OCI-LY7 (cell line): ENCODE data around the gene MBD1. TPM values are rescaled to one million over a fixed set of nuclear protein-coding genes. Genes with fewer than 3 reads are reported as not detected.

Experiments used
- BruUV-seq: library from RNA; stranded (reverse); fragments of 400-500 nt; replicated peaks from 2 replicates; lab custom pipeline; 2021; lab: Mats Ljungman, UMichigan
- CTCF ChIA-PET: fragments of 300-600 bp; sonication (Branson Sonifier 250); formaldehyde crosslinking; loops from one replicate; lab custom pipeline; 2022; ENCODE audit warnings: antibody characterized with exemption; ENCODE audit not compliant: unreplicated experiment; lab: Charles Lee
- POLR2A ChIA-PET: fragments of 300-600 bp; sonication (Branson Sonifier 250); formaldehyde crosslinking; loops from one replicate; lab custom pipeline; 2022; ENCODE audit warnings: antibody characterized with exemption; lab: Charles Lee
- DNase-seq: peaks from one replicate; pipeline ENCODE4 v3.0.0-alpha.2; 2015; ENCODE audit warnings: low spot score
- H2AFZ ChIP-seq: fragments of 200-600 bp; sonication (generic), shearing (Covaris generic); 2 replicates; pipeline ENCODE4 v1.6.1; 2014; ENCODE audit warnings: mild to moderate bottlenecking, antibody characterized with exemption, low read length, moderate library complexity
- H3K27ac ChIP-seq: fragments of 200-600 bp; sonication (generic); 2 replicates; pipeline ENCODE4 v1.5.1; 2014; ENCODE audit warnings: mixed run types, low read depth, mild to moderate bottlenecking, moderate library complexity, low read length, inconsistent platforms; ENCODE audit not compliant: poor library complexity, severe bottlenecking
- H3K36me3 ChIP-seq: fragments of 200-600 bp; sonication (generic); 2 replicates; pipeline ENCODE4 v1.6.1; 2014; ENCODE audit warnings: mild to moderate bottlenecking, antibody characterized with exemption, low read length, moderate library complexity, mixed read lengths; ENCODE audit not compliant: insufficient read depth
- H3K4me1 ChIP-seq: fragments of 200-600 bp; sonication (generic); 2 replicates; pipeline ENCODE4 v1.5.1; 2014; ENCODE audit warnings: mild to moderate bottlenecking, low read length; ENCODE audit not compliant: insufficient read depth, poor library complexity, severe bottlenecking
- H3K4me2 ChIP-seq: fragments of 200-600 bp; sonication (generic); 2 replicates; pipeline ENCODE4 v1.6.1; 2014; ENCODE audit warnings: mild to moderate bottlenecking, low read length
- H3K4me3 ChIP-seq: fragments of 200-600 bp; sonication (generic); 2 replicates; pipeline ENCODE4 v1.5.1; 2014; ENCODE audit warnings: mild to moderate bottlenecking, low read depth, low read length; ENCODE audit not compliant: poor library complexity, severe bottlenecking
- H3K79me2 ChIP-seq: fragments of 200-600 bp; sonication (generic); 2 replicates; pipeline ENCODE4 v1.6.1; 2016; ENCODE audit warnings: low read depth, mild to moderate bottlenecking, low read length, moderate library complexity, mixed read lengths; ENCODE audit not compliant: insufficient read depth
- H3K9me2 ChIP-seq: fragments of 200-600 bp; sonication (generic); 2 replicates; pipeline ENCODE4 v1.6.1; 2016; ENCODE audit warnings: mild to moderate bottlenecking, low read length, mixed read lengths; ENCODE audit not compliant: insufficient read depth
- H3K9me3 ChIP-seq: fragments of 200-600 bp; sonication (generic); 2 replicates; pipeline ENCODE4 v1.6.1; 2014; ENCODE audit warnings: mild to moderate bottlenecking, mixed run types, low read length, mixed read lengths
- H4K20me1 ChIP-seq: fragments of 200-600 bp; sonication (generic); 2 replicates; pipeline ENCODE4 v1.6.1; 2014; ENCODE audit warnings: mild to moderate bottlenecking, antibody characterized with exemption, low read length, moderate library complexity, mixed read lengths; ENCODE audit not compliant: insufficient read depth
- CTCF ChIP-seq: fragments of 200-600 bp; sonication (generic); conservative IDR thresholded peaks from 2 replicates; pipeline ENCODE4 v1.5.1; 2014; ENCODE audit warnings: mild to moderate bottlenecking, antibody characterized with exemption, low read length, moderate library complexity, mixed read lengths
- EZH2phosphoT487 ChIP-seq: fragments of 200-600 bp; sonication (generic); IDR thresholded peaks from 2 replicates; pipeline ENCODE4 v1.6.1; 2018; ENCODE audit warnings: low read depth, borderline replicate concordance, mild to moderate bottlenecking, mixed run types, antibody characterized with exemption, low read length, moderate library complexity, mixed read lengths
- intact Hi-C: fragments of 100-400 bp; cut with micrococcal nuclease; formaldehyde crosslinking; loops from one replicate; pipeline ENCODE4 v1.10.0; 2022; ENCODE audit not compliant: unreplicated experiment
- total RNA-seq, 2 experiments: library from RNA; depleted of rRNA in 1 of 2; stranded (reverse); fragments of >200 nt in 1 of 2; shearing (Covaris generic) in 1 of 2; gene quantifications; 2 replicates each; pipeline ENCODE4 v1.2.3, GENCODE V29; 2014 to 2022

MBD1 gene
- total RNA-seq, 2 experiments from 2014 or later: 42.2 to 47.3 TPM

DNA sequence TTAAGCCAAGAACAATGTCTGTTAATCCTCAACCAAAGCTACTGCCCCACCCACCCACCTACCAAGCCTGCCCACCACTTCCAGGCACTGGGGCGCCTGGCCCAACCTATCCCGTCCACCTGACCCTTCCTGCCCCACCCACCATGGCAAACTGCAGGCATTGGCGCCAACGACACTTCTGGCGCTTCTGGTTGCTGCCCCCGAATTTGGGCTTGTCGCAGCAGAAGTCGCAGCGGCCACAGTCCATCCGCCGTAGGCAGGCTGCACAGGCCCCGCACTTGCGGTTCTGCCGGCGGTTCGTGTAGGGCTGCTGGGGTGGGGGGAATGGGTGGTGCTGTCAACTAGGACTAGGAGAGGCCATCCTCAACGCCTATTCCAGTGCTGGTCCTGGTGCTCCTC, 7.3 kb downstream of the MBD1 start:
- Histone ChIP-seq H3K9me2 (no peaks in the 10 kb centered on the region), H3K36me3 (peaks cover 87% of the 10 kb centered on the region), H3K9me3 (no peaks in the 10 kb centered on the region), H3K79me2 (peaks cover 7% of the 10 kb centered on the region; the same call in 1 of the 2 replicates), H3K4me1 (peaks cover 4% of the 10 kb centered on the region), H3K27ac (no peak overlapping the region), H3K4me2 (no peak overlapping the region), H3K4me3 (no peak overlapping the region), H2AFZ (no peak overlapping the region), H4K20me1 (no peaks in the 10 kb centered on the region)
- ChIA-PET POLR2A (interaction anchor here (0.6 kb wide), 1 partner anchor 43 kb away, joined by 4 read pairs; no protein-coding TSS in a partner anchor), CTCF (no interaction called here)
- no TSS peak for BruUV-seq
- intact Hi-C loops: no loop called here
- DNase-seq: no peak
- TF ChIP-seq CTCF (no peak), EZH2phosphoT487 (no peak)

DNA sequence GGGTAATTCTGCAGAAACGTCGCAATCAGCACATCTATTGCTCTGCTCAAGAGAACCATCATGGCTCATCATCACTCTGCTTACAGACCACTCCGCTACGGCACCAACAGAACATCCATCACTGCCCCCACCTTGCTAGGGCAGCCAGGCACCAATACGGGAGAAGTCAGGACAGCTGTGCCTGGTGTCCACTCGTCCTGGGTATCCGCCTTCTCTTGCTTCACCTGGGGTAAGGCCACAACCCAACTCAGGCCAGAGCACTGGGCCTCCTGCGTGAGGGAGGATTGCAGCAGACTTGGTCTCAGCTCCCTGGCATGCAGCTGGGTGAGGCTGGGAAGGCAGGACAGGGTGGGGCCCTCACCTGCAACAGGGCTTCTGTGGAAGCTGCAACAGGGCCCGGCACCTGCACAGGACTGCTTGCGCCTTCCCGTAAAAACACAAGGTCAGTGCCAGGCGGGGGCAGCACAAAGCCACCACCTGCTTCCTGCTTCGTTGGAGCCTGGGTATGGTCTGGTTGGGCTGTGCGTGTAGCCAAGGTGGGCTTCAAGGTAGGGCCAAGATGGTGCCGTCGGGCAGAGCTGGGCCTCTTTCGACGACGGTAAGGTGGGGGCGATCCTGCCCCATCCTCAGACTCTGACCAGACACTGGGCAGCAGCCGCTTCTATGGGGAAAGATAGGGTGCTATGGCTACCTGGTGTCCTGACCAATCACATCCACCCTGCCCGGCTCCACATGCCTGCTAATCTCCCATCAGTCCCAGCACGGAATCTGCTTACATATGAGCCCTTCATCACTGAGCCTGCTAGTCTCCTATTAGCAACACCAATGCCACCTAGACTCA, 7.9 kb downstream of the MBD1 start:
- no peaks in the 10 kb centered on the region for H3K9me3 ChIP-seq
- POLR2A ChIA-PET: interaction anchor here (0.6 kb wide), 1 partner anchor 43 kb away, joined by 4 read pairs; no protein-coding TSS in a partner anchor
- BruUV-seq: no TSS peak
- no peak overlapping the region for H2AFZ ChIP-seq
- H3K79me2 ChIP-seq: peaks cover 3% of the 10 kb centered on the region; the same call in 1 of the 2 replicates
- H3K36me3 ChIP-seq: peaks cover 83% of the 10 kb centered on the region
- H3K9me2 ChIP-seq: no peaks in the 10 kb centered on the region
- intact Hi-C loops: no loop called here
- no peak overlapping the region for H3K27ac ChIP-seq
- no peak for TF ChIP-seq CTCF
- TF ChIP-seq EZH2phosphoT487: no peak
- DNase-seq: no peak
- no peak overlapping the region for H3K4me3 ChIP-seq
- H4K20me1 ChIP-seq: no peaks in the 10 kb centered on the region
- no peak overlapping the region for H3K4me2 ChIP-seq
- peaks cover under 1% of the 10 kb centered on the region for H3K4me1 ChIP-seq
- CTCF ChIA-PET: no interaction called here

- TF ChIP-seq EZH2phosphoT487 (no peak), CTCF (no peak)
- no TSS peak for BruUV-seq
- no peaks in the 10 kb centered on the region for H3K9me3 ChIP-seq
- POLR2A ChIA-PET: interaction anchor here (0.6 kb wide), 1 partner anchor 64 kb away, joined by 3 read pairs; no protein-coding TSS in a partner anchor
- no peak for DNase-seq
- peaks cover 77% of the 10 kb centered on the region for H3K36me3 ChIP-seq
- intact Hi-C loops: no loop called here
- H3K79me2 ChIP-seq: no peaks in the 10 kb centered on the region
- H3K4me2 ChIP-seq: no peak overlapping the region
- peaks cover 9% of the 10 kb centered on the region for H3K4me1 ChIP-seq
- H4K20me1 ChIP-seq: no peaks in the 10 kb centered on the region
- H3K4me3 ChIP-seq: no peak overlapping the region
- no peak overlapping the region for H2AFZ ChIP-seq
- CTCF ChIA-PET: no interaction called here
- no peak overlapping the region for H3K27ac ChIP-seq
- H3K9me2 ChIP-seq: no peaks in the 10 kb centered on the region
Measured at GRCh38 chr18:50272568-50272967, 8.8 kb downstream of the MBD1 start.
